CD4-positive, alpha-beta T cell treated with Interleukin-21 for 1 hour (primary cell): ENCODE data around the gene ZNF564.
A peak's percentile ranks its signal among the peaks of the same experiment; 100 is the strongest.
"Not testable (repeated sequence)": the region's sequence is repeated elsewhere in the genome, so short reads cannot be mapped to it uniquely, and the experiment has no call there.

Source experiments
- DNase-seq: peaks from one replicate; pipeline ENCODE4 v3.0.0-alpha.2; 2020

ZNF564 gene

GRCh38 chr19:12496480-12496879 is 54.8 kb downstream of the ZNF564 start:
- no peak for DNase-seq

- peak; percentile 94 for DNase-seq
Observed at GRCh38 chr19:12495002-12495802, 56.1 kb downstream of the ZNF564 start.

- DNase-seq, result no peak
Observed at GRCh38 chr19:12494260-12494860, 56.9 kb downstream of the ZNF564 start.

GRCh38 chr19:12486265-12486783 is 65.0 kb downstream of the ZNF564 start:
- not testable (repeated sequence) for DNase-seq

GRCh38 chr19:12485571-12485970 is 65.7 kb downstream of the ZNF564 start:
- no peak for DNase-seq

- no peak for DNase-seq
Observed at GRCh38 chr19:12485052-12485416, 66.2 kb downstream of the ZNF564 start.

- peak; percentile 92 for DNase-seq
Observed at GRCh38 chr19:12484371-12485051, 66.8 kb downstream of the ZNF564 start, which contains the start of gene ZNF709. Gene ZNF709, minus strand, starts transcription at chr19:12484816. Its CDS starts 159 bp downstream, at chr19:12484657.

- no peak for DNase-seq
Observed at GRCh38 chr19:12484011-12484370, 67.3 kb downstream of the ZNF564 start.

- no peak for DNase-seq
Observed at GRCh38 chr19:12482509-12482886, 68.8 kb downstream of the ZNF564 start.

- DNase-seq, result no peak
Observed at GRCh38 chr19:12481781-12482508, 69.3 kb downstream of the ZNF564 start.

GRCh38 chr19:12478234-12478941 is 72.9 kb downstream of the ZNF564 start:
- no peak for DNase-seq
